GM21717 (cell line): Measurements from ENCODE around the gene ALPI.
A peak's percentile ranks its signal among the peaks of the same experiment; 100 is the strongest.
"Not testable (repeated sequence)": the region's sequence is repeated elsewhere in the genome, so short reads cannot be mapped to it uniquely, and the experiment has no call there.

Experiments used
- ATAC-seq: cut with Tn5 transposase; IDR thresholded peaks from one replicate; pipeline ENCODE4 v1.9.1; 2021; ENCODE audit warnings: mild to moderate bottlenecking, moderate library complexity; ENCODE audit not compliant: unreplicated experiment

The ALPI gene

DNA sequence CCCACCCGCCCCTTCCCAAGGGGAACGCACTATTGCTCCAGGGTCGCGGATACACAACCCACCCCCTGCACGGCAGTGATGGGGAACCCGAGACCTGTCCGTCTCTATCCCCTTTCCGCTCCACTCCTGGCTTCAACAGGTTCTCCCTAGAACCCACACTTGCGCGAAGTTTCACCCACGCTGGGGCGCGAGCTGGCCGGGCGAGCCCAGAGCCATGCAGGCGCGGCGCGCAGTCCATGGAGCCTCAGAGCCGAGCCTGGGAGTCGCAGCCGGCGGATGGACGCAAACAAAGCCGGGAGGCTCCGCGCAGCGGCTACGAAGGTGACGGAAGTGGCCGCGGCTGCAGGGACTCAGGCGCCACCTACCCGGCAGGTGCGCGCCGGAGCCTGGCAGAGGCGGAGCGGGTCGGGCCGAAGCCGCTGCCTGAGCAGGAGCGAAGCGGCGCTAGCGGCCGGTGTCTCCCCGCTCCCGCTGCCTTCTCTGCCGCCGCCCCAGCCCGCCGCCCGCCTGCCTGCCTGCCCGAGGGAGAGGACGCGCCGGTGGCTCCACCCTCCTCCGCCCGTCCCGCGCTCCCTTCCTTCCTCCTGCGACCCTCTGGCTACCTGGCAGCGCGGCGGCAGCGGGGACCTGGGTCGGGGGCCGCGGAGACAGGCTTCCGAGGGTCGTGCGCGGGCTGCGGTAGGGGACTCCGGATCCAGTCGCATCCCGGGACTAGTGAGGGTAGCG, 35.3 kb upstream of the ALPI start:
- no peak for ATAC-seq

- ATAC-seq, result no peak
These were observed 34.7 kb upstream of the ALPI start for GRCh38 chr2:232421189-232421785.

GRCh38 chr2:232422051-232422450, 33.9 kb upstream of the ALPI start:
- ATAC-seq, result no peak

- ATAC-seq, result not testable (repeated sequence)
These were observed 33.0 kb upstream of the ALPI start for GRCh38 chr2:232422996-232423395.

DNA sequence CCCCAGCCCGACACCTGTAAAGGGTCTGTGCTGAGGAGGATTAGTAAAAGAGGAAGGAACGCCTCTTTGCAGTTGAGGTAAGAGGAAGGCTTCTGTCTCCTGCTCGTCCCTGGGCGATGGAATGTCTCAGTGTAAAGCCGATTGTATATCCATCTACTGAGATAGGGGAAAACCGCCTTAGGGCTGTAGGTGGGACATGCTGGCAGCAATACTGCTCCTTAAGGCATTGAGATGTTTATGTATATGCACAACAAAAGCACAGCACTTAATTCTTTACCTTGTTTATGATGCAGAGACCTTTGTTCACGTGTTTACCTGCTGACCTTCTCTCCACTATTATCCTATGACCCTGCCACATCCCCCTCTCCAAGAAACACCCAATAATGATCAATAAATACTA, 32.5 kb upstream of the ALPI start:
- not testable (repeated sequence) for ATAC-seq

DNA sequence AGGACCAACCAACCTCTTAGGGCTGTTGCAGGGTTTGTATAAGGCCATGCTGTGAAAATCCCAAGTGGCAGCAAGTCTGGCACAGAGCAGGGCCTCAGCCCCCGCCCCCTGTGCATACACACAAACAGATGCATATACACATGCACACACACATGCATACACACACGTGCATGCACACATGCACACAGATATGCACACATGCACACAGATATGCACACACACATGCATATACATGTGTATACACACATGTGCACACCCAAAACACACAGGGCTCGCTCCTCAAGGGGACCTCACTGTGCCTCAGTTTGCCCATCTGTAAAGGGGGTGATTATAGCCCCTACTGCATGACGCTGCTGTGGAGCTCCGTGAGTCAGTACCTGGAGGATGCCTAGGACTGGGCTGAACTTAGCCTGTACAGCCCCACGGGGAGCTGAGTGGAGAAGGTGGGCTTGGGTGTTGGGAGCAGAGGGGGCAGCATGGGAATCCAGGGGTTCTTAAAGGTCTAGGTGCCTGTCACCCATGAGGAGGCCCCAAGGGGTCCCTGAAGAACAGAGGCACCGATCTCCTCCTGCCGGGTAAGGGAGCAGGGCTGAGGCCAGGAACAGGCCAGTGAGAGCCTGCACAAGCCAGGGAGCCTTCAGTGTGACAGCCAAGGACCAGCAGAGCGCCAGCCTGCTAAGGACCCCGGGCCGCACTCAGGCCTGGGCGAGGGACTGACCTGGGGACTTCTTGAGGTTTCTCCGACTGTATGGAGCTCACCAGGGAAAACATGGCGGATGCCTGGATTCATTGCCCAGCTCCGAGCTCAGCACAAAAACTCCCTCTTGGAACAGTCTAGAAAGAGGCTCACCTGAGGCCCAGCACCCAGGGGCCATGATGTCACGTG, 24.0 kb upstream of the ALPI start:
- ATAC-seq, result no peak

DNA sequence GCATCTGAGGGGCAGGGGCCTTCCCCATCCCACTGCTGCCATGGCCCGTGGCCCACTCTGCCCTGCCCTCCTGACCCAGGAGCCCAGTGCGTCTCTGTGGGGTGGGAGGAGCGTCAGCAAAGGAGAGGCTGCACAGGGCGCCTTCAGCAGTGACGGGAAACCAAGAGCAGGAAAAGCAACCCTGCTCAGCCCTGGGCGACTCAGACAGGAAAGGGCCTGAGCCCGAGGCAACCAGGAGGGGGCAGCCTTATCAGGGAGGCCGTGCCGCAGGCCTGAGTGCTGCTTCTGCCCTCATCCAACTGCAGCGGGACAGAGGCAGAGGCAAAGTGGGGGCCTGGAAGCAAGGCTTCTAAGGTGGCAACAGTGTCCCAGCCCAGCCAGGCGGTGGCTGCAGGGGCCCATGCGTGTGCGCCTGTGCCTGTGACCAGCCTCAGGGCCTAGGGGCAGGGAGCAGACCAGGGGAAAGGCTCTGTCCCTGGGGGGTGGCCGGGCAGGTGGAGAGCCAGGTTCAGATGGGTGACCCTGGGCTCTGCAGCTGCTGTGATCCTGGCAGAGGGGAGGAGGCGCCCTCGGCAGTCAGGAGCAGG, 23.3 kb upstream of the ALPI start:
- no peak for ATAC-seq

- ATAC-seq, result not testable (repeated sequence)
These were observed 22.3 kb upstream of the ALPI start for GRCh38 chr2:232433622-232434021.

DNA sequence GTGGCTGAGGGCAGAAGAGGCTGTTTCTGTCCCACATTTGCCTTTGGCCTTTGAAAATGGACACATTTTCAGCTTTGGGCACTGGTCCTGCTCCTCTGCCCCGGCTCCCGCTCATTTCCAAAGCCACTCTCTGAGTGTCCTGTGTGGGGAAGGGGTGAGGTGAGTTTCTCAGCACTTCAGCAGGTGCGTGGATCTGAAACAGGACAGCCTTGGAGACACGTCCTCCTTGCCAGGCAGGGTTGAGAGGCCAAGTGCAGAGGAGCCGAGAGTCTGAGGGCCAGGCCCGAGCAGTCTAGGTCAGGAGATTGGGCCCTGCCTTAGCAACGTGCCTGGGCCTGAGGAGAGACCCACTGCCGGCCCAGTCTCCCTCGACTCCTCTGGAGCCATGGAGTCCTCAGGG, 21.9 kb upstream of the ALPI start:
- ATAC-seq, result no peak

DNA sequence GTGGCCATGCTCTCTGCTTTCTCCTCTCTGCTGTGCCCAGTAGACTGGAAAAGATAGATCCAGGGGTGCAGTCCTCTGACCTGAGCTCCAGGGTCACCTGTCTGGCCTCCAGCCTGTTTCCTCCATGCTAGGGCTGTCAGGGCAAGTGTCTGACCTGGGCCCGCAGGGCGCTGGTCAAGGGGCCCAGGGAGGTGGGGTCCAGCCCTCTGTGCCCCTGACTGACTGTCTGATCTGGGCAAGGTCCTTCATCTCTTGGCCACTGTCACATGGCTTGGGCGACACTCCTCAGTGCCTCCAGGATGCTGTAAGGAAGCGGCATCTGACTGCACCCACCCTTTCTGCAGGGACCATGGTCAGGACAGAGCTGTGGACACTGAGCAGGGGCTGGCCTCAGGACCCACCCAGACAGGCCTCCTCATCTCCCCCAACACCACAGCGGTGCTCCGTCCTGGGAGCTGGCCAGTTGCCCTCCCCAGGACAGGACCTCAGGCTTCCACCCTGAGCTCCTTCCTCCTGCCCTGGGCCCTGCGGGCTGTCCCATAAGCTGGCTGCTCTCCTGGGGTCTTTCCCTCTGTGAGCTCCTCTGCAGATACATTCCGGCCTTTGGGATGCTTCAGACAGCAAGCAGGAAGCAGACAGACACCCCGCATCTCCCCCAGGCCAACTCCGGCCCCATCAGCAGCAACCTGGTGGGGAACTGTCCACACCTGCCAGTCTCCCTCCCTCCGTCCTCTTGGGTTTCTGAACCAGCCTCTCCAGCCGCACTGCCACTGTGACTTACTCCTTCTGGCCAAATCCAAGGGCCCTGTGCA, 21.2 kb upstream of the ALPI start:
- ATAC-seq, result no peak

GRCh38 chr2:232435375-232435648, 20.6 kb upstream of the ALPI start:
- ATAC-seq, result no peak

DNA sequence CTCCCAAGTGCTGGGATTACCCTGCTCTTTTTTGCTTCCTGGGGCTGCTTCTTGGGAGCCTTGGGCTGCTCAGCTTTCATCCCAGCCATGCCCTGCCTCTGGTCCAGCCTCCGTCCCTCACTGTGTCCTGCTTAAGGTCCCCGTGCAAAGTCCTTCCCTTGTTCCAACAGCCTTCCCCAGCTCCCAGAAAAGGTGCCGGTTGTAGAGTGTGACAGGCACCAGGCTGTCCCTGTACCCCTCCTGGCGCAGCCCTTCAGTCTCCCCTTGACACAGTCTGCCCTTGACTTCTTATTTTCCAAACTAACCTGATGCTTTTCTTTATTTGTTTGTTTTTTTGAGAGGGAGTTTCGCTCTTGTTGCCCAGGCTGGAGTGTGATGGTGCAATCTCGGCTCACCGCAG, 20.1 kb upstream of the ALPI start:
- no peak for ATAC-seq

DNA sequence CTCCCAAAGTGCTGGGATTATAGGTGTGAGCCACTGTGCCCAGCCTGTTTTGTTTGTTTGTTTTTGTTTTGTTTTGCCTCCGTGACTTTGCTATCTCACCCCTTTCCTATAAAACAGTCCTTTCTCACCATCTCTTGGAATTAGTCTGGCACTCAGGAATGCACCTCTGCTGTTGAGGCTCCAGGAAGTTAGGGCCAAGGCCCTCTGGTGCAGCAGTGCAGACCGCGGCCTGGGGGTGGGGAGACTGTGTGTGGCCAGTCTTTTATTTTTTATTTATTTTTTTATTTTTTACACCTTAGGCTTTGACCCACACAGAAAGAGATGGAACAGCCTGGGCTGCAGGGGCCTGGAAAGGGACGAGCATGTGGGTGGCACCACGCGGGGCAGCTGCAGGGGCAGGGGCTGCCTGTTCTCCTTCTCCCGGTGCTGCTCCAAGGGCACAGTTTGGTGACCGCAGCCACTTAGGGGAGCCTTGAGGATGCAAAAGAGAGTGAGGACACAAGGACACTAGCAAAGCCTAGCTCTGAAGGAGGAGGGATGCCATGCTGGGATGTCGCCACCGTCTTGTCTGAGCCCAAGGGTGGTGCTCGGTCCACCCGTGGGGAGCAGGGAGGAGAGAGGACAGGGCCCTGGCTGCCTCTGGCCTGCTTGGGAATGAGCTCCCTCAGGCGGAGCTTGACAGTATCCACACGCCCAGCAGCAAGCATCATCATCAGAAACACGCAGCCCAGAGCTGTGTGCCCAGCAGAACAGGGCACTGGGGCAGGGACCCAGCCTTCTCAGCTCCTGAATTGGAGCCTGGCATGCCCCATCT, 19.4 kb upstream of the ALPI start:
- no peak for ATAC-seq

DNA sequence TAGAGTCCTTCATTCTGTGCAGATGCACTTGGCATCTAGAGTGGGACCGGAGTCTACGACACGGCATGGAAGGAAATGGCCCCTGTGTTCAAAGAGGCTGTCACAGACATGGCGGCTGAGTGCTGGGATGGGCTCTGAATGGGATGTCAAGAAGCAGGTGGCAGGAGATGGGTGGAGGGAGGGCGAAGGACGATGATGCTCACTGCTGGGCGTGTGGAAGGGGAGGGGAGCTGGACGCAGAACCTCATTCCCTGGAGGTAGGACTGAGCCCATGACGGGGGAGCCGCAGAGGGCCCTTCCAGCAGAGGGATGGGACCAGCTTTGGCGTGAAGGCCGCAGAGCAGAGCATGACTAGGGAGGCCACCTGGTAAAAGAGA, 18.8 kb upstream of the ALPI start:
- ATAC-seq, result no peak

DNA sequence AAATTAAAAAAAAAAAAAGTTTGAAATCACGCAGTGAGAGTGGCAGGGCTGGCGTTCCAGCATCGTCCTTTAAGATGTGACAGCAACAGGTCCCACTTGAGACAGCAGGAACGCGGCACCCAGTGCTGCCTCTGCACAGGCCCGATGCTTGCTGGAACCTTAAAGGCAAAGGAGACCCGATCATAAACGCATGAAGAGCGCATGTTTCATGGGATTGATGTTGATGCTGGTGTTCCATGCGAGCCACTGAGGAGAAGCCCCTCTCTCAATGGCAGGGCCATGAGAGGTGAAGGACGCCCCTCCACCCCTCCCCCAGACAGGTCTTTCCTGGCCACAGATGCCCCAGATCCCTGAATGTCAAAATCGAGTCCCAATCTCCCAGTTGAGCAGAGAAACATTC, 17.9 kb upstream of the ALPI start:
- no peak for ATAC-seq

GRCh38 chr2:232438951-232439757, 16.8 kb upstream of the ALPI start:
- no peak for ATAC-seq

DNA sequence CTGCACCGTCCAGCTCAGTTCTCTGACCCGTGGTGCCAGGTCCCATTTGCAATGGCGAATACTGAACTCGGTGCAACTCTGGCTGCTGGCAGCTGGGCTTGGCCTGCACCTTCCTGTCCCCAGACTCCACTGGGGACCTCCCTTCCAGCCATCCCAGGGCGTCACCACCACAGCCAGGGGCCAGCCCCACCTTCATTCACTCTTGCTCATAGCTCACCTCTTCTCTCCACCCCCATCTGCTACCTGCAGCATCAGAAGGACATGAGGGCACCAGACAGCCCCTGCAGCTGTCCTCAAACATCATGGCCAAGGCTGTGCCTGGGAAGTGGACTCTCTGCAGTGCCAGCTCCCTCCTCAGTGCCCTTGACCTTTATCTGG, 16.2 kb upstream of the ALPI start:
- ATAC-seq, result no peak

DNA sequence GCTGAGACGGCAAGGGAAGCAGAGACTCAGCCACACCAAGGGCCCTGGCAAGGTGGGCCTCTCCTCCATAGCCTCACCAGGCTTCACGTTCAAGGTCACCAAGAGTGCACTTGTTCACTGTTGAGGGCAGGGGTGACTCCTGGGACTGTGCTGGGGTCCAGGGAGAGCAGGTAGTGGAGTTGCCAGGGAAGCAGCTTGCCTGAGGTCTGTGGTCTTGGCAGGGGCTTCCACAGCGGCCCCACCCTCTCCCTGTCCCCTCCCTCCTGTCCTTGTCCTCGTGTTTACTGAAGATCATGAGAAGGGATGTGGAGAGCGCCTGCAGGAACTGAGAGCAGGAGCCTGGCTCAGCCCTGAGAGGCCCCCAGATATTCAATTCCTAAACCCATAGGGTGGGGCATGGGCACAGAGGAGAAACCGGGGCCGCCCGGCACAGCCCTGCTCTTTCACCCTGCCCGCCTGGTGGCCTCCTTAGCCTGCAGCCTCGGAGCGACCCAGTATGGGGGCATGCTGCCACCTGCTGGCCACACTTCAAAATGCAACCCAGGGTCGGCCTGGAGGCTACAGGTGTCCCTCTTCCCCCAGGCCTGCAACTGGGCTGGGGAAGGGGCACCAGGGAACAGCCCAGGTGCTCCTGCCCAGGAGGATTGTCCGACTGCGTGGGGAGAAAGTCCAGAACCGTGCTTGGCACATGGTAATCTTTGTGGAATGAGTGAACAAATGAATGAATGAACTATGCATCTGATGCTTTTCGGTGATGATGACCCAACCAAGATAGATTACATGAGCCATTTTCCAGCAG, 15.5 kb upstream of the ALPI start:
- peak; percentile 54 for ATAC-seq
